WTC11 (cell line): Measurements from ENCODE around the gene PDGFRB.

Experiments
- CTCF ChIP-seq: fragments of 200-600 bp; IDR thresholded peaks from 2 replicates; pipeline ENCODE4 v1.8.0; 2022; ENCODE audit warnings: antibody characterized with exemption
- ELF4 ChIP-seq: sonication (generic); formaldehyde crosslinking; IDR thresholded peaks from 2 replicates; pipeline ENCODE4 v1.8.1; 2022; ENCODE audit warnings: low read depth, mild to moderate bottlenecking, moderate library complexity, missing genetic modification reagents
- ETV6 ChIP-seq: sonication (generic); formaldehyde crosslinking; IDR thresholded peaks from 2 replicates; pipeline ENCODE4 v1.8.1; 2022; ENCODE audit warnings: mild to moderate bottlenecking, missing genetic modification reagents
- NFYB ChIP-seq: sonication (generic); formaldehyde crosslinking; conservative IDR thresholded peaks from 2 replicates; pipeline ENCODE4 v1.8.0; 2022; ENCODE audit warnings: low read depth, missing genetic modification reagents
- STAT6 ChIP-seq: sonication (generic); formaldehyde crosslinking; conservative IDR thresholded peaks from 2 replicates; pipeline ENCODE4 v1.8.1; 2023; ENCODE audit warnings: mild to moderate bottlenecking, low read depth, missing genetic modification reagents, moderate library complexity
- TP53 ChIP-seq: sonication (generic); formaldehyde crosslinking; IDR thresholded peaks from 2 replicates; pipeline ENCODE4 v1.8.1; 2023; ENCODE audit warnings: mild to moderate bottlenecking, missing genetic modification reagents
- TF ChIP-seq, protein P1 (sequence below): sonication (generic); formaldehyde crosslinking; IDR thresholded peaks from 2 replicates; pipeline ENCODE4 v1.8.0; 2022; ENCODE audit warnings: missing genetic modification reagents

GRCh38 chr5:150159031-150159430 lies 3.4 kb upstream of the PDGFRB start:
- no peak for TF ChIP-seq ETV6
- TF ChIP-seq CTCF: no peak
- TF ChIP-seq STAT6 (CRISPR knock-in tag): no peak
- no peak for TF ChIP-seq NFYB (CRISPR knock-in tag)
- TF ChIP-seq, protein P1, sequence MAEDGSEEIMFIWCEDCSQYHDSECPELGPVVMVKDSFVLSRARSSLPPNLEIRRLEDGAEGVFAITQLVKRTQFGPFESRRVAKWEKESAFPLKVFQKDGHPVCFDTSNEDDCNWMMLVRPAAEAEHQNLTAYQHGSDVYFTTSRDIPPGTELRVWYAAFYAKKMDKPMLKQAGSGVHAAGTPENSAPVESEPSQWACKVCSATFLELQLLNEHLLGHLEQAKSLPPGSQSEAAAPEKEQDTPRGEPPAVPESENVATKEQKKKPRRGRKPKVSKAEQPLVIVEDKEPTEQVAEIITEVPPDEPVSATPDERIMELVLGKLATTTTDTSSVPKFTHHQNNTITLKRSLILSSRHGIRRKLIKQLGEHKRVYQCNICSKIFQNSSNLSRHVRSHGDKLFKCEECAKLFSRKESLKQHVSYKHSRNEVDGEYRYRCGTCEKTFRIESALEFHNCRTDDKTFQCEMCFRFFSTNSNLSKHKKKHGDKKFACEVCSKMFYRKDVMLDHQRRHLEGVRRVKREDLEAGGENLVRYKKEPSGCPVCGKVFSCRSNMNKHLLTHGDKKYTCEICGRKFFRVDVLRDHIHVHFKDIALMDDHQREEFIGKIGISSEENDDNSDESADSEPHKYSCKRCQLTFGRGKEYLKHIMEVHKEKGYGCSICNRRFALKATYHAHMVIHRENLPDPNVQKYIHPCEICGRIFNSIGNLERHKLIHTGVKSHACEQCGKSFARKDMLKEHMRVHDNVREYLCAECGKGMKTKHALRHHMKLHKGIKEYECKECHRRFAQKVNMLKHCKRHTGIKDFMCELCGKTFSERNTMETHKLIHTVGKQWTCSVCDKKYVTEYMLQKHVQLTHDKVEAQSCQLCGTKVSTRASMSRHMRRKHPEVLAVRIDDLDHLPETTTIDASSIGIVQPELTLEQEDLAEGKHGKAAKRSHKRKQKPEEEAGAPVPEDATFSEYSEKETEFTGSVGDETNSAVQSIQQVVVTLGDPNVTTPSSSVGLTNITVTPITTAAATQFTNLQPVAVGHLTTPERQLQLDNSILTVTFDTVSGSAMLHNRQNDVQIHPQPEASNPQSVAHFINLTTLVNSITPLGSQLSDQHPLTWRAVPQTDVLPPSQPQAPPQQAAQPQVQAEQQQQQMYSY (CRISPR knock-in tag): no peak
- no peak for TF ChIP-seq TP53 (CRISPR knock-in tag)
- TF ChIP-seq ELF4: no peak
